Measurements from ENCODE around the gene MST1R.

The MST1R gene

GRCh38 chr3:49914906-49915305 is 11.2 kb upstream of the MST1R start:
- H3K4me3 ChIP-seq (ENCODE audit: low read depth, low read length): no peak overlapping the region
- TF ChIP-seq CTCF (IDR thresholded peaks at IDR 0.05; ENCODE audit: low read depth, low read length) (no peak), POLR2A (IDR thresholded peaks at IDR 0.05; ENCODE audit: extremely low read depth, insufficient read length) (no peak)
- DNase-seq (ENCODE audit: low read depth): no peak

DNA sequence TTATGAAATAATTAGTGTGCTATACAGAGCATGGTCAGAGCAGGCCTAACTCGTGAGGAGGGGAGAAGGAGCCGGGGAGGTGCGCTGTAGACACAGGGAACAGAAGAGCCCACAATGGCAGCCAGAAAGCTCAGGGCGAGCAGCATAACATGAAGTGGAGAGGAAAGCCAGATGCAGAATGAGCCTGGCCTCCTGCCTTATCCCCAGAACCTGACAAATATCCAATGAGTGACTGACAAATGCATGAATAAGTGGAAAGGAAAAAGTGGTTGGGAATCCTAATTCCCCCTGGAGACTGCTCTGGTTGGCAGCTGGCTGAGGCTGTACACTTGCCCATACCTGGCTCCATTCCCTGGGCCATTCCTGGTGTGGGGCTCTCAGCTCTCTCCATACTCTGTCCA is 9.2 kb upstream of the MST1R start:
- H3K4me3 ChIP-seq (ENCODE audit: low read depth, low read length): no peak overlapping the region
- TF ChIP-seq CTCF (IDR thresholded peaks at IDR 0.05; ENCODE audit: low read depth, low read length) (no peak), POLR2A (IDR thresholded peaks at IDR 0.05; ENCODE audit: extremely low read depth, insufficient read length) (no peak), MYC (IDR thresholded peaks at IDR 0.05; ENCODE audit: low read depth, low read length) (no peak)
- TF ChIP-seq, protein P1, sequence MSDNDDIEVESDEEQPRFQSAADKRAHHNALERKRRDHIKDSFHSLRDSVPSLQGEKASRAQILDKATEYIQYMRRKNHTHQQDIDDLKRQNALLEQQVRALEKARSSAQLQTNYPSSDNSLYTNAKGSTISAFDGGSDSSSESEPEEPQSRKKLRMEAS (IDR thresholded peaks at IDR 0.05; ENCODE audit: low read depth, low read length): no peak
- DNase-seq (ENCODE audit: low read depth): no peak

DNA sequence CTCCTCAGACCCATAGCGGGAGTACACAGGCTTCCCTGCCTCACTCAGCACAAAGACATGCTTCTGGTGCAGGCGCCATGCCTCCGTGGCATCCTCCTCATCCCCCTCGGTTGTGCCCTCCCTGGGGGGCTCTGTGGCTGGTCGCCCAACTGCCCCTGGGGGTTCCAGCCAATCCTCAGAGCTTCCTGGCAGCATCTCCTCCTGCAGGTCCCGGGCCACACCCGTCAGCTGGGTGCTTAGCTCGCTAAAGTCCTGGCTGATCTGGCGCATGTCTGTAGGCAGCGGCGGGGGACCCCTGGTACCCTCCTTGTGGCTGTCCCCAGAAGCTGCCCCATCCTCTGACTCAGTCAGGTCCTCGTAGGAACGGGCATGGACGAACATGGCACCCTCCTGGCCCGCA is 7.9 kb upstream of the MST1R start:
- no peak for DNase-seq (ENCODE audit: low read depth)
- H3K4me3 ChIP-seq (ENCODE audit: low read depth, low read length): no peak overlapping the region
- TF ChIP-seq MYC (IDR thresholded peaks at IDR 0.05; ENCODE audit: low read depth, low read length) (no peak), POLR2A (IDR thresholded peaks at IDR 0.05; ENCODE audit: extremely low read depth, insufficient read length) (no peak)

GRCh38 chr3:49911124-49911420 is 7.4 kb upstream of the MST1R start:
- H3K4me3 ChIP-seq (ENCODE audit: low read depth, low read length): no peak overlapping the region
- TF ChIP-seq CTCF (IDR thresholded peaks at IDR 0.05; ENCODE audit: low read depth, low read length) (no peak), MYC (IDR thresholded peaks at IDR 0.05; ENCODE audit: low read depth, low read length) (no peak)
- TF ChIP-seq, protein P1 (IDR thresholded peaks at IDR 0.05; ENCODE audit: low read depth, low read length): no peak
- no peak for DNase-seq (ENCODE audit: low read depth)

DNA sequence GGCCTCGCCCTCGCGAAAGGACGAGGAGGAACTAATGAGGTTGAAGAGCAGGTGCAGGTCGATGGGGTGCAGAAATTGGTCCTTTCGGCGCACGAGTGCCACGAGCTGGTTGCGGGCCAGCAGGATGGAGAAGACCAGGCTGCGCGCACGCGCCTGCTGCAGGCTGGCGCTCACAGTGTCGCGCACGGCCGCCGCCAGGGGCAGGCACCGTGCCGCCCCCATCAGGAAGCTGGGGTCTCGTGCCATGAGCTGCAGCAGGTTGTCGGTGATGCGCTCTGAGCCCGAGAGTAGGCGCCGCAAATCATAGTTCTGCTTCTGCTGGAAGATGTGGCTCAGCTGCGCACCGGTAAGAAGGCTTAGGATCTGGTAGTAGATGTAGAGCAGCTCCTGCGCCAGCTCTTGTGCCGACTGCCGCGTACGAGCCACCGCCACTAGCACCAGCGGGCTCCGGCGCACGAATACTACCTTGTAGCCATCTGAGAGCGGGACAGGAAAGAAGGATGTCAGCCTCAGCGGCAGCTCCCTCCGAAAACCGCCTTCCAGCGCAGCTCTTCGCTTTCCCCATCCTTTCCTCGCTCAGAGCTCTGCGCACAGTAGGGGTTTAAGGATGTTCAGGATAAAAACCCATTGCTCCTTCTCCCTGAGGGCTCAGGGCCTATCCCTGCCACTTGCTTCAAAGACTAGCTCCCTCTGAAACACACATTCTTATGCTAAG is 6.9 kb upstream of the MST1R start:
- no peak overlapping the region for H3K4me3 ChIP-seq (ENCODE audit: low read depth, low read length)
- no peak for TF ChIP-seq MYC (IDR thresholded peaks at IDR 0.05; ENCODE audit: low read depth, low read length)
- TF ChIP-seq, protein P1 (IDR thresholded peaks at IDR 0.05; ENCODE audit: low read depth, low read length): no peak
- no peak for TF ChIP-seq POLR2A (IDR thresholded peaks at IDR 0.05; ENCODE audit: extremely low read depth, insufficient read length)
- no peak for TF ChIP-seq CTCF (IDR thresholded peaks at IDR 0.05; ENCODE audit: low read depth, low read length)
- no peak for DNase-seq (ENCODE audit: low read depth)

GRCh38 chr3:49908373-49909199 is 4.9 kb upstream of the MST1R start:
- no peak overlapping the region for H3K4me3 ChIP-seq (ENCODE audit: low read depth, low read length)
- TF ChIP-seq MYC (IDR thresholded peaks at IDR 0.05; ENCODE audit: low read depth, low read length) (no peak), CTCF (IDR thresholded peaks at IDR 0.05; ENCODE audit: low read depth, low read length) (no peak), POLR2A (IDR thresholded peaks at IDR 0.05; ENCODE audit: extremely low read depth, insufficient read length) (no peak)
- TF ChIP-seq, protein P1 (IDR thresholded peaks at IDR 0.05; ENCODE audit: low read depth, low read length): no peak

More at GRCh38 chr3:49908373-49909199, 4.9 kb upstream of the MST1R start:
- DNase-seq (ENCODE audit: low read depth): no peak

All from NB4 (cell line).